ENCODE data around the gene ERAP2. TPM values are rescaled to one million over a fixed set of nuclear protein-coding genes. Genes with fewer than 3 reads are reported as not detected.
A peak's percentile ranks its signal among the peaks of the same experiment; 100 is the strongest.

ERAP2 gene
- total RNA-seq, 3 donors from 2014 or later: 11.2 to 32.2 (median 15.2) TPM

DNA sequence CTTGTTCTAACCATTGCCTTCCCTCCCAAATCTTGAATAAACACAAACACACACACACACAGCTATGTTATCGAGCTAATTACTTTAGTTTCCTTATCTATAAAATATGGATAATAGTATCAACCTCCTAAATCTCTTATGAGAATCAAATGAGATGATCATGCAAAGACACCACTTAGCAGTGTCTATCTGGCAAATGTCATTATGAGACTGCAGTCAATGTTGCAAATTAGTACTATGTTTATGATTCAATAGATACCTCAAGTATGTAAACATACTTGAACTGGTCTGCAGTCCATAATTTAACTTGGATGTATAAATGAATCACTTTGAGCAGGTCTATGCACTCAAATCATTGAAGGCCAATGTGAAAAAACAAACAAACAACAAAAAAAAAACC is 22.2 kb upstream of the ERAP2 start:
- Mint-ChIP-seq H3K27me3 (ENCODE audit: low read depth) (no peaks in the 10 kb centered on the region), H3K4me3 (no peak overlapping the region), H3K36me3 (ENCODE audit: insufficient read depth) (no peaks in the 10 kb centered on the region), H3K4me1 (ENCODE audit: low read depth) (no peaks in the 10 kb centered on the region), H3K9me3 (peaks cover 5% of the 10 kb centered on the region)
- ATAC-seq (no peak), DNase-seq (no peak)

GRCh38 chr5:96855031-96855872 is 21.0 kb upstream of the ERAP2 start:
- Mint-ChIP-seq H3K9me3 (no peaks in the 10 kb centered on the region), H3K27me3 (ENCODE audit: low read depth) (no peaks in the 10 kb centered on the region), H3K36me3 (ENCODE audit: insufficient read depth) (no peaks in the 10 kb centered on the region), H3K4me1 (ENCODE audit: low read depth) (no peaks in the 10 kb centered on the region), H3K4me3 (no peak overlapping the region)
- ATAC-seq (no peak), DNase-seq (no peak)

- no peaks in the 10 kb centered on the region for H3K27me3 Mint-ChIP-seq (ENCODE audit: low read depth)
- no peaks in the 10 kb centered on the region for H3K4me1 Mint-ChIP-seq (ENCODE audit: low read depth)
- H3K36me3 Mint-ChIP-seq (ENCODE audit: insufficient read depth): no peaks in the 10 kb centered on the region
- no peak overlapping the region for H3K4me3 Mint-ChIP-seq
- ATAC-seq (no peak), DNase-seq (no peak)
- H3K9me3 Mint-ChIP-seq: no peaks in the 10 kb centered on the region
Observed at GRCh38 chr5:96856371-96856770, 19.9 kb upstream of the ERAP2 start.

- no peaks in the 10 kb centered on the region for H3K9me3 Mint-ChIP-seq
- no peak overlapping the region for H3K4me3 Mint-ChIP-seq
- ATAC-seq (no peak), DNase-seq (no peak)
- H3K36me3 Mint-ChIP-seq (ENCODE audit: insufficient read depth): no peaks in the 10 kb centered on the region
- no peaks in the 10 kb centered on the region for H3K27me3 Mint-ChIP-seq (ENCODE audit: low read depth)
- no peaks in the 10 kb centered on the region for H3K4me1 Mint-ChIP-seq (ENCODE audit: low read depth)
Observed at GRCh38 chr5:96857454-96857853, 18.8 kb upstream of the ERAP2 start.

- ATAC-seq (no peak), DNase-seq (no peak)
- Mint-ChIP-seq H3K36me3 (ENCODE audit: insufficient read depth) (no peaks in the 10 kb centered on the region), H3K4me1 (ENCODE audit: low read depth) (no peaks in the 10 kb centered on the region), H3K27me3 (ENCODE audit: low read depth) (no peaks in the 10 kb centered on the region), H3K4me3 (no peak overlapping the region), H3K9me3 (no peaks in the 10 kb centered on the region)
Observed at GRCh38 chr5:96857924-96858323, 18.4 kb upstream of the ERAP2 start.

DNA sequence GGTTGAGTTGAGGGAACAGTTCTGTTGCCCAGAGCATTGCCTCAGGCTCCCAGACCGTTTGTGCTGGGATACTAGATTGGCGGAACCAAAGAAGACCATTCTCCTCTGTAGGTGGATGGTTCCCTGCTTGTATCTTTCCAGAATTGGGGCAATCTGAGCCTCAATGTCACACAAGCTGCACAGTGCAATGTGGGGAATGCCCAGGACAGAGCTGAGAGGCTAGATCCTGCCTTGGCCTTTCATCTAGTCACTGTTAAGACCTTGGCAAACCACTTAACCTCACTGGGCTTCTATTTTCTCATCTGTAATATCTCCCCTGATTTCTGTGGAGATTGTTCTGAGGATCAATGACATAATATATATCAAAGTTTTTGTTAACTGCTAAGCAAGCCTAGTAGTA is 16.9 kb upstream of the ERAP2 start:
- ATAC-seq: no peak
- H3K9me3 Mint-ChIP-seq: no peaks in the 10 kb centered on the region
- H3K27me3 Mint-ChIP-seq (ENCODE audit: low read depth): no peaks in the 10 kb centered on the region
- peaks cover 5% of the 10 kb centered on the region for H3K4me1 Mint-ChIP-seq (ENCODE audit: low read depth)
- H3K4me3 Mint-ChIP-seq: no peak overlapping the region
- no peak for DNase-seq
- no peaks in the 10 kb centered on the region for H3K36me3 Mint-ChIP-seq (ENCODE audit: insufficient read depth)

DNA sequence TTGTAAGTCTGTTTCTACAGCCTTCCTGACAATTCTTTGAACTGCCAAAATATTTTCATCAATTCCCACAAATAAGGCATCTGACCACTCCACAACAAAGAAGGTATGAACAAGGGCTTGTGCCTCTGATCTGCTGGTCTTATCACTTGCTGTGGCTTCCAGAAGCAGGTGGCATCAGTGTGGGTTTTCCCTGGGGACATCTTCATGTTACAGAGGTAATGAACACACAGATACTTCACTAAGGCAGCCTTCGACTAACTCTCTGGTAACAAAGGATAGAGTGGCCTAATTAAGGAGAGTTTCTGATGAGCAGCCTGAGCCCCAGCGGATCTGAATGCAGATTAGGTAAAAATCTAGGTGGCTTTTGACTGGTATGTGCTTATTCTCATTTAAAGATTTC is 15.2 kb upstream of the ERAP2 start:
- Mint-ChIP-seq H3K4me3 (no peak overlapping the region), H3K9me3 (no peaks in the 10 kb centered on the region), H3K4me1 (ENCODE audit: low read depth) (peaks cover 5% of the 10 kb centered on the region), H3K36me3 (ENCODE audit: insufficient read depth) (no peaks in the 10 kb centered on the region), H3K27me3 (ENCODE audit: low read depth) (no peaks in the 10 kb centered on the region)
- DNase-seq (no peak), ATAC-seq (no peak)

GRCh38 chr5:96863114-96863513 is 13.2 kb upstream of the ERAP2 start:
- no peaks in the 10 kb centered on the region for H3K9me3 Mint-ChIP-seq
- no peak overlapping the region for H3K4me3 Mint-ChIP-seq
- DNase-seq (no peak), ATAC-seq (no peak)
- H3K4me1 Mint-ChIP-seq (ENCODE audit: low read depth): peaks cover 5% of the 10 kb centered on the region
- no peaks in the 10 kb centered on the region for H3K27me3 Mint-ChIP-seq (ENCODE audit: low read depth)
- no peaks in the 10 kb centered on the region for H3K36me3 Mint-ChIP-seq (ENCODE audit: insufficient read depth)

- no peaks in the 10 kb centered on the region for H3K36me3 Mint-ChIP-seq (ENCODE audit: insufficient read depth)
- no peak overlapping the region for H3K4me3 Mint-ChIP-seq
- DNase-seq: no peak
- H3K27me3 Mint-ChIP-seq (ENCODE audit: low read depth): no peaks in the 10 kb centered on the region
- no peaks in the 10 kb centered on the region for H3K9me3 Mint-ChIP-seq
- peaks cover 7% of the 10 kb centered on the region for H3K4me1 Mint-ChIP-seq (ENCODE audit: low read depth)
- ATAC-seq: no peak
Observed at GRCh38 chr5:96863949-96864584, 12.2 kb upstream of the ERAP2 start.

GRCh38 chr5:96864922-96865530 is 11.3 kb upstream of the ERAP2 start:
- Mint-ChIP-seq H3K27me3 (ENCODE audit: low read depth) (no peaks in the 10 kb centered on the region), H3K9me3 (no peaks in the 10 kb centered on the region), H3K4me3 (no peak overlapping the region), H3K36me3 (ENCODE audit: insufficient read depth) (no peaks in the 10 kb centered on the region), H3K4me1 (ENCODE audit: low read depth) (peaks cover 16% of the 10 kb centered on the region)
- DNase-seq: no peak
- no peak for ATAC-seq

DNA sequence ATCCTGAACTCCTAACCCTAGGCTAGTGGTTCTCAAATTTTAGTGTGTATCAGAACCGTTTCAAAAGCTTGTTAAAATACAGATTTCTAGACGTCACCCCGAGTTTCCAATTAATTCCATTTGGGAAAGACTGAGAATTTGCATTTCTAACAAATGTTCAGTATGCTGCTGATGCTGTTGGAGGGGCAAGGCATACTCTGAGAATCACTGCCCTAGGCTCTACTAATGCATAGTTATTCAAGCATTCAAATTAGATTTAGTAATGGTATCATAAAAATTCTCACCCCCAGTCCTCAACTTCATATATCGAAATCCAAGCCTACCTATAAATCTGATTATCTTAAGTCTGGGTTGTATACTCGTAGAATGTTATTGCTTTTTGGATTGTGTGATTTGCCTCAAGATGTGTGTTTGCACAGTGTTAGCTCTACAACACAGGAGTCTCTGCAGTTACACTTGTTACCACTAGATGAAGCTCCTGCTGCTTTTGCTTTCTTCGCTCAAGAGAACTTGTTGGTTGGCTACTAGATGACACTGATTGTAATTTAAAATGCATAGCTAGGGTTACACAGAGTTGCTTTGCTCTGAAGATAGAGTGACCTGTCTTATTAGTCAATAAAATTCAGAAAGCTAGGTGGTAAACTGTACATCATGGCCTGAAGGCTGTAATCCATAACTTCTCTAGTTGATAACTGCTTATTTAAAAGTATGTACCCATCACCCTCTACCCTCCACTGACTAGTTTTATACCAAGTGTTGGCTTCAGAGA is 7.5 kb upstream of the ERAP2 start:
- ATAC-seq (peak; percentile 87), DNase-seq (no peak)
- H3K4me3 Mint-ChIP-seq: no peak overlapping the region
- H3K36me3 Mint-ChIP-seq (ENCODE audit: insufficient read depth): no peaks in the 10 kb centered on the region
- H3K27me3 Mint-ChIP-seq (ENCODE audit: low read depth): no peaks in the 10 kb centered on the region
- H3K4me1 Mint-ChIP-seq (ENCODE audit: low read depth): peaks cover 44% of the 10 kb centered on the region
- H3K9me3 Mint-ChIP-seq: no peaks in the 10 kb centered on the region

DNA sequence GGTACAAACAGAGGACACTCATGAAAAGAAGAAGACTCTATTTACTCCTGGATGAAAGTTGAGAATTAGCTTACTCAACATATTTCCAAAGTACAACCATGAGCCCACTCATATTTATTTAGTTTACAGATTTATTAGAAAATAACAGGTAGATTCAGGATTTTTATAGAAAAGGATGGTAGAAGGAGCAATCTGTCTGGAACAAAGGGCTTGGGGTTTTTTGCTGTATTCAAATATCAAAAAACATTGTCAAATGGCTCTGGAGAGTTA is 7.0 kb upstream of the ERAP2 start:
- no peak for ATAC-seq
- no peak for DNase-seq
- no peaks in the 10 kb centered on the region for H3K9me3 Mint-ChIP-seq
- no peak overlapping the region for H3K4me3 Mint-ChIP-seq
- no peaks in the 10 kb centered on the region for H3K27me3 Mint-ChIP-seq (ENCODE audit: low read depth)
- no peaks in the 10 kb centered on the region for H3K36me3 Mint-ChIP-seq (ENCODE audit: insufficient read depth)
- H3K4me1 Mint-ChIP-seq (ENCODE audit: low read depth): peaks cover 48% of the 10 kb centered on the region

DNA sequence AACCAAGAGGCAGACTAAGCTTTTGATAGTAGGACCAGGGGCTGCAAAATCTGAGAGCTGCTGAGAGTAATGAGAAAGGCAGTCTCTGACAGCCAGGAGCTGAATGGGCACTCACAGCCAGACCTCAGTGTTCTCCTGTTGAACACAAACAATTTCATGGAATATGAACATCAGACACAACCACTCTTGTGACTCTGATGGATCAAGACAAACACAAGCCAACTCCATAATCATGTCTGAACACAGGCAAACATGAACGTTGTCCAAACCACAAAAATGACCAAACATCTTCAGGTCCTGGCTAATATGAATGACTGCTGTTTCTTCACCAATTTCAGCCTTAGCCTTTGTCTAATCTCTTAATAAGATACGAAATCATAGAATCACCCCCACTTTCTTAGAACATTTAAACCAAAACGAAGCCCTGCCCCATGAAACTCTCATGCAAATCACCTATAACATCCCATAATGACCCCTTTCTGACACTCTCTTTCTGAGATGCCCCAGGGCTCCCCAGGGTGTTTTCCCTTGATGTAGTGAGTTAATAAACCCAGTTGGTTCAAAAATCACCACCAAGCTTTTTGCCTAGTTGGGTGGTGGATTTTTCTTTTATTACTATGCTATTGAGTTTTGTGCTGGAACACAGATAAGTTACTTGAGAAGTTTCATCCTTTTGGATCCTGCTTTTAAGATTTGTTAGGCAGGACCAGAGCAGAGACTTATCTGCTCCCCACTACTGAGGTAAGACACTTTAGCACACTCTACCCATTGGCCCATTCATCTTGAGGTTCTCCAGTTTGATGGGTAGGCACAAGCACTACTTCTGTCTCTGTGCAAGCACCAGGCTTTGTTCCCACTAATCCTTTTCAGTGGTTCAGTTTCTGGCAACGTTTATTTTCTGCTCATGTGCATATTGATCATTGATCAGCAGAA is 5.9 kb upstream of the ERAP2 start:
- no peak overlapping the region for H3K4me3 Mint-ChIP-seq

DNA sequence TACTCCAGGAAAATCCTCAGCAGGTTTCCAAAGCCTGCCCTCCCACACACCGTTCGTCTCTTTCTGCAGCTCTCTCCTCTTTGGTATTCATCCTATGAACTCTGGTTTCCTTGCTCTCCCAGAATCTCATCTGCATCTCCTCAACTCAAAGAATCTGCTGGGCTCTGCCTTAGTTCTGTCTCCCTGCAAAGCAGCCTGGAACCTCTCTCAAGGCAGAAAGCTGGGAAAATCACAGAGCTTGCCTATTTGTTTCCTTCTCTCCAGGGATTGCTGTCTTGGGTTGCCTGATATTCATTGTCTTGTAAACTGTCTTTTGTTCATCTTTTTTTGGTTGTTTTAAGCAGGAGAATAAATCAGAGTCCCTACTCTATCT is 5.3 kb upstream of the ERAP2 start:
- DNase-seq: no peak
- Mint-ChIP-seq H3K27me3 (ENCODE audit: low read depth) (no peaks in the 10 kb centered on the region), H3K9me3 (no peaks in the 10 kb centered on the region), H3K4me1 (ENCODE audit: low read depth) (peaks cover 64% of the 10 kb centered on the region), H3K4me3 (no peak overlapping the region), H3K36me3 (ENCODE audit: insufficient read depth) (no peaks in the 10 kb centered on the region)
- ATAC-seq: no peak

More for the DNA sequence above, 5.9 kb upstream of the ERAP2 start:
- H3K9me3 Mint-ChIP-seq: no peaks in the 10 kb centered on the region
- H3K36me3 Mint-ChIP-seq (ENCODE audit: insufficient read depth): no peaks in the 10 kb centered on the region
- no peaks in the 10 kb centered on the region for H3K27me3 Mint-ChIP-seq (ENCODE audit: low read depth)
- peaks cover 58% of the 10 kb centered on the region for H3K4me1 Mint-ChIP-seq (ENCODE audit: low read depth)
- peak; percentile 63 to 68 for ATAC-seq
- no peak for DNase-seq
